Middle frontal gyrus (tissue), 1 donor: ENCODE results near the gene ZNF526.
A peak's percentile ranks its signal among the peaks of the same experiment; 100 is the strongest.

Source experiments
- DNase-seq: peaks from one replicate; pipeline ENCODE4 v3.0.0-alpha.2; 2015; ENCODE audit warnings: low spot score; ENCODE audit errors: extremely low spot score

The ZNF526 gene

DNA sequence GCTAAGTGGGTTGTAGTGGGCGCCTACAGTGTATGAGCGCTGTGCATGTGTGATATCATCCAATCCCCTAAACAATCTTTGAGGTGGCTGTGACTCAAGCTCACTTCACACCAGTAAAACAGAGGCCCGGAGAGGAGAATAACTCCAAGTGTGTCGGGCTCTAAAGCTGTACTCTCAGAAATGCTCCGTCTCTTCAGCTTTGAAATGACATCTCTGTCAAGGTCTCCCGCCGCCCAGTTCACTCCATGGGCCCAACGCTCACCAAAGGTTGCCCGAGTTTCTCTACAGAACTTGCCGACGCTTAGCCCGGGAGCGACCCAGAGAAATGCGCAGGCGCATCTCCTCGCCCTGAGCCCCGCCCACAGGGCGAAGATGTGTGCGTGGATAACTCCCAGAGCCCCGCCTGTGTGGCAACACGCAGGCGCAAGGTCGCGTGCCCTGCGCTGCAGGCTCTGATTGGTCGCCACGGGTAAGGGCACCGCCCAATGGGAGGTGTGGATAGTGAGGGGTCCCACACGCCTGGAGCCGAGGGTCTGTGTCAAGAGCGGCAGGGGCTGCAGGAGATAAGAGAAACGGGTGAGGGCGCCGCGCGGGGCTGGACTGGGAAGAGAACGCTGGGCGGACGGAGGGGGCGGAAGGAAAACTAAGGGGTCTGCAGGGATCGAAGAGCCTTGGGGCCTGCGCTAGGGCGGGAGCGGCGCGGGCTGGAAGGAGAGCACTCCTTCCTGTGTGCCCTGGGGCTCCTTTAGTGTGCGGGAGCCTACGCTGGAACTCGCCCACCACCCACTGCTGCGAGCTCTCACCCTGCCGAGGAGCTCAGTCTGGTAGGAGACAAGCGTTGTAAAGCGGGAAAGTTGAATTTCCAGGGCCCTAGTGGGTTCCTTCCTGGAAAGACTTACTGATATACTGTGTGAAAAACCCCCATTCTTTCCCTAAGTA, at the start of gene ZNF526:
ZNF526 (plus strand) TSS at position 501 of the 939 bp plus-strand sequence. CDS start 4,092 bp downstream, outside the sequence.
- DNase-seq = peak; percentile 95

DNA sequence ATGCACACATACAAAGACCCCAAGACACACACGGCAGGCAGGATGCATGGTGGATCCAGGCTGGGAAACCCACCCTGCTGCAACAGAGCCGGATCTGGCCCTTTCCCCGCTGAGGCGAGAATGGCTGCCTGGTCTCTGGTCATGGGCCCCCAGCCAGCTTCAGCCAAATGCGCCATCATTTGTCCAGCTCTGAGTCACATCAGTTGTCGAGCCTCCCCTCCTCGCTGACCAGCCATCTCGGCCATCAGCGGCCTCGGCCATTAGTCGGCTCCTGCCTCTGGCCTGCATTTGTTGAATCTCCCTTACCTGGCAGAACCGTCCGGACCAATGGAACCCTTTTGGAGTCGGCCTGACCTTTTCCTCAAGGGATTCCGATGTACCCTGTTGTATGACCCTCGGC, 49.4 kb upstream of the ZNF526 start:
- DNase-seq = no peak

DNA sequence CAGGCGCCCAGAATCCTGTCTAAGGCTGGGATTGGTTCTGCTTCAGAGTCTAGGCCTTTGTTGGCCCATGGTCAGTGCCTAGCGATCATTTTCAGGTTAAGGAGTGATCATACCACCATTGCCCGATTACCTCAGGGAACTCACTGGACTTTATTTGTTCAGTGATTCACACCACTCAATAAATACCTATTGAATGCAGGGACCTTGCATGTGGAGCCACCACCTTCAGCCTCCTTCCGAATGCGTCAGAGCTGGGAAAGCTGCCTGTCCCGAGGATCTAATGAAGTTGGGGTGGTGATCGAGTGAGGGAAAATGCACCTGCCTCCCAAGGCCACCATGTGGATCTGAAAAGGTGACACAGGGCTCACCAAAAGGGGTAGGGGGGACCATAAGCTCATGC, 47.9 kb upstream of the ZNF526 start:
- no peak for DNase-seq

GRCh38 chr19:42173695-42174094, 46.4 kb upstream of the ZNF526 start:
- no peak for DNase-seq

DNA sequence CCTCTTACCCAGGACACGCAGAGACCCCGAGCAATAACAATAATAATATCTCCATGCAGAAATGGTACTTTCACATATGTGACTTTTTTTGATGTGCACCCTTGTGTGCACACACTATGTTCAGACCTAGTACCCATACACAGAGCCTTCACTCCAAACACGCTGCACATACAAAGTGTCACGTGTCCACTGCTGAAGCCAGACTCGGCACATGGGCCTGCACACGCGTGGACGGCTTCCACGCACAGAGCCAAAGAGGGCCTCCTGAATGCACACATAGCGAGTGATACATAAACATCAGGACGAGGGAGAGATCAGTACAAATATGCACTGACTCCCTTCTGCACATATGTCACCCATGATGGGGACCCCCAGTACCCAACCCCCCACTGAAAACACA, 45.9 kb upstream of the ZNF526 start:
- DNase-seq = no peak

- DNase-seq = no peak
Observed at GRCh38 chr19:42174958-42175734, 45.0 kb upstream of the ZNF526 start.

DNA sequence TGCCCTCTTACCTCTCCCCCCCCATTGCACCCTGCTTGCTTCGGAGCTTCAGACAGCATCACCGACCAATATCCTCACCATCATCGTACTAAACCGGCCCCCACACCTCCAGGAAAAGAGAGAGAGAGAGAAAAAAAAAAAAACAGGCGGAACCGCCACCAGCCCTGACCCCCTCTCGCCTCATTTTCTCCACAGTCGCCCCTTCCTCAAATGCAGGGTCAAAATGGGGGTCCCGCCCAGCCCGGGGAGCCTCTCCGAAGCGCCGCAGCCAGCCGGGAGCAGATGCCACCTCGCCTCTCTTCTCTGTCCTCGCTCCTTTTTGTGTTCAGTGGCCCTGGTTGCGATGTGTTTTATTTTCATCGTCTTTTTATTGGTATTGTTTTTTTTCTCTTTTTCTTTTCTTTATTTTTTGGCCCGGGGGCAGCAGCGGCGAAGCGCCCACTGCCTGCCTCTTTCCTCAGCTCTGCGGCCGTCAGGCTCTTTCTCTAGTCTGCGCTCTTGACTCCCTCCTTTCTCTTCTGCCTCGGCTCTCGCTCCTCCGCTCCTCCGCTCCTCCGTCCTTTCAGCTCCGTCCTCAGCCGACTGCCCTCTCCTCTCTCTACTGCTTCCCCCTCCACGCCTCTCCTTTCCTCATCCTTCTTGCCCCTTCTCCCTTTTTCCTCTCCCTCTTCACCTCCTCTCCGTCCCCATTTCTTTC, 44.0 kb upstream of the ZNF526 start:
- no peak for DNase-seq

- no peak for DNase-seq
Observed at GRCh38 chr19:42176649-42176989, 43.5 kb upstream of the ZNF526 start.

GRCh38 chr19:42176990-42177685, 43.0 kb upstream of the ZNF526 start:
- peak; percentile 79 for DNase-seq

GRCh38 chr19:42177686-42178019, 42.5 kb upstream of the ZNF526 start:
- no peak for DNase-seq

- DNase-seq = no peak
Observed at GRCh38 chr19:42178791-42179674, 41.1 kb upstream of the ZNF526 start.

- DNase-seq = peak; percentile 48
Observed at GRCh38 chr19:42184401-42184861, 35.7 kb upstream of the ZNF526 start.

DNA sequence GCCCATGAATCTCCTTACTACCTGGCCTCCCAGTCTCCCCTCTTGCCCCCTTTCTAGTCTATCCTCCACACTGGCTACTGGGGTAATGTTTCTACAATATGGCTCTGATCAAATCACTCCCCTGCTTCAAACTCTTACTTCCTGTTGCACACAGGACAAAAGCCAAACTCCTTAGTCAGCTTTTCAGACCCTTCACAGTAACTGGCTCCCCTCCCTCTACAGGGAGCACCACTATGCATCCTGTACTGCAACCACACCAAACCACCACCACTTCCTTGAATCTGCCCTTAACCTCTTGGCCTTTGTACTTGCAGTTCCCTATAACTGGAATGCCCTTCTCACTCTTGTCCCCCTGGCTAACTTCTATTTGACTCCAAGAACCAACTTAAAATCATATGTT, 34.8 kb upstream of the ZNF526 start:
- DNase-seq = no peak

DNA sequence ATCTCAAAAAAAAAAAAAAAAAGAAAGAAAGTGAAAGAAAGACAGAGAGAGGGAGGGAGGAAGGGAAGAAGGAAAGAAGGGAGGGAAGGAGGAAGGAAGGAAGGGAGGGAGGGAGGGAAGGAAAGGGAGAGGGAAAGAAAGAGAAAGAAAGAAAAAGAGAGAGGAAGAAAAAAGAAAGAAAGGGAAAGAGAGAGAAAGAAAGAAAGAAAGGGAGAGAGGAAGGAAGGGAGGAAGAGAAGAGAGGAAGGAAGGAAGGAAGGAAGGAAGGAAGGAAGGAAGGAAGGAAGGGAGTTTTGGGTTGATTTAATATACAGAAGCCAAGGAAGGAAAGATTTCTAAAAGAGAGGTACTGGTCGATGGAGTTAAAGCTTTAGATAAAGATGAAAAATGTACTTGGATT, 31.4 kb upstream of the ZNF526 start:
- no peak for DNase-seq

GRCh38 chr19:42189133-42189532, 31.0 kb upstream of the ZNF526 start:
- DNase-seq = no peak

DNA sequence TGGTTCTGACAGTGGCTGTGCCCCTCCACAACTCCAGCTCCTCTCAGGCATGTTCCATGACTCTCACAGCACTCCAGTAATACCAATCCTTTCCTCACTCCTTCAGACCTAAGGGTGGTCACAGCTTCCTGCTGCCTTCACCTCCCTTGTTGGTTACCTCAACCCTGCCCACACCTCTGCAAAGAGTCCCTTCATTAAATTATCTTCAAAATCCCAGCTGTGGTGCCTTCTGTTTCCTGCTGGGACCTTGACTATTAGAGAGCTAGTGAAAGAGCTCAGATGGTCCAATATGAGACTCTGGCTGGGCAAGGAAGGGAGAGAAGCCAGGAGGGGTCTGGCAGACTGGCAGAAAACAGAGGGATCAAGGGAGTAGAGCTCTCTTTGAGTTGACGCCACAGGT, 28.8 kb upstream of the ZNF526 start:
- DNase-seq = no peak

- no peak for DNase-seq
Observed at GRCh38 chr19:42191855-42192254, 28.3 kb upstream of the ZNF526 start.

DNA sequence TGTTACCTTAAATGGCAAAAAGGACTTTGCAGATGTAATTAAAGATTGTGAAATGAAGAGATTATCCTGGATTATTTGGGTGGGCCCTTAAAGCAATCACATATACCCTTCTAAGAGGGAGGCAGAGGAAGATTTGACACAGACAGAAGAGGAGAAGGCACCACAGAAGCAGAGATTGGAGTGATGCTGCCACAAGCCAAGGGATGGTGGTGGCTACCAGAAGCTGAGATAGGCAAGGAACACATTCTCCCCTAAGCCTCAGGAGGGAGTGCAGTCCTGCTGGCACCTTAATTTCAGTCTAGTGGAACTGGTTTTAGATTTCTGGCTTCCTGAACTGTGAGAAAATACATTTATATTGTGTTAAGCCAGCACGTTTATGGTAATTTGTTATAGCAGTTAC, 26.8 kb upstream of the ZNF526 start:
- DNase-seq = no peak

GRCh38 chr19:42193706-42194105, 26.4 kb upstream of the ZNF526 start:
- no peak for DNase-seq
